ENCODE data around the gene TMEM204.

The TMEM204 gene

GRCh38 chr16:1488054-1488601 is 45.3 kb upstream of the TMEM204 start:
- WGBS (ENCODE audit: extremely low coverage, insufficient coverage, insufficient read length) = no CpG with 5 or more reads among the region's 24 CpGs
- no peak for DNase-seq
- Histone ChIP-seq H4K91ac (ENCODE audit: low read depth, low read length) (no peak overlapping the region), H2AFZ (ENCODE audit: insufficient read depth, low read length, poor library complexity) (no peak overlapping the region), H2AK5ac (ENCODE audit: low read length) (no peak overlapping the region), H3K27me3 (ENCODE audit: insufficient read depth, low read length) (no peaks in the 10 kb centered on the region), H3K79me2 (ENCODE audit: control insufficient read depth, insufficient read depth, low read length, poor library complexity) (no peaks in the 10 kb centered on the region), H3K36me3 (ENCODE audit: control insufficient read depth in 1 of 2, insufficient read depth in 2 of 2, low read length in 2 of 2) (no peaks in the 10 kb centered on the region), H3K79me1 (ENCODE audit: low read length) (peaks cover 5% of the 10 kb centered on the region), H3K9ac (ENCODE audit: low read length) (no peak overlapping the region), H3K4me3 (ENCODE audit: low read depth, low read length) (no peak overlapping the region), H3K4me2 (ENCODE audit: low read length) (no peak overlapping the region), H3K27ac (ENCODE audit: low read depth, low read length) (no peak overlapping the region), H3K18ac (ENCODE audit: low read length) (no peak overlapping the region), H3K4me1 (ENCODE audit: control insufficient read depth in 1 of 2, insufficient read depth in 2 of 2, low read length in 2 of 2) (peaks cover 5 to 6% of the 10 kb centered on the region in 2 experiments), H2BK120ac (ENCODE audit: insufficient read depth, low read length, poor library complexity) (no peak overlapping the region), H2BK12ac (ENCODE audit: low read length) (no peak overlapping the region), H4K8ac (ENCODE audit: low read depth, low read length) (no peak overlapping the region), H2BK5ac (ENCODE audit: low read depth, low read length, poor library complexity) (no peak overlapping the region), H3K23ac (ENCODE audit: low read length) (no peak overlapping the region), H3K9me3 (ENCODE audit: insufficient read depth, low read depth, low read length) (no peaks in the 10 kb centered on the region), H3K4ac (ENCODE audit: low read depth, low read length) (no peak overlapping the region), H4K12ac (ENCODE audit: low read depth, low read length) (no peak overlapping the region), H3K14ac (ENCODE audit: low read length) (no peak overlapping the region)

- Histone ChIP-seq H3K4ac (ENCODE audit: low read depth, low read length) (no peak within 1 kb of the TSS), H3K14ac (ENCODE audit: low read length) (no peak within 1 kb of the TSS), H3K23ac (ENCODE audit: low read length) (no peak within 1 kb of the TSS), H3K27me3 (ENCODE audit: insufficient read depth, low read length) (no peaks in the 10 kb centered on the region), H3K18ac (ENCODE audit: low read length) (no peak within 1 kb of the TSS), H2AFZ (ENCODE audit: insufficient read depth, low read length, poor library complexity) (no peak within 1 kb of the TSS), H2BK5ac (ENCODE audit: low read depth, low read length, poor library complexity) (no peak within 1 kb of the TSS), H3K79me2 (ENCODE audit: control insufficient read depth, insufficient read depth, low read length, poor library complexity) (peaks cover under 1% of the 10 kb centered on the region), H3K9me3 (ENCODE audit: insufficient read depth, low read depth, low read length) (no peaks in the 10 kb centered on the region), H2BK12ac (ENCODE audit: low read length) (no peak within 1 kb of the TSS), H4K12ac (ENCODE audit: low read depth, low read length) (no peak within 1 kb of the TSS), H4K91ac (ENCODE audit: low read depth, low read length) (no peak within 1 kb of the TSS), H4K8ac (ENCODE audit: low read depth, low read length) (no peak within 1 kb of the TSS), H3K79me1 (ENCODE audit: low read length) (peaks cover 9% of the 10 kb centered on the region), H3K4me1 (ENCODE audit: control insufficient read depth in 1 of 2, insufficient read depth in 2 of 2, low read length in 2 of 2) (peaks cover 5 to 6% of the 10 kb centered on the region in 2 experiments), H3K4me2 (ENCODE audit: low read length) (no peak within 1 kb of the TSS), H3K36me3 (ENCODE audit: control insufficient read depth in 1 of 2, insufficient read depth in 2 of 2, low read length in 2 of 2) (no peaks in the 10 kb centered on the region), H3K27ac (ENCODE audit: low read depth, low read length) (no peak within 1 kb of the TSS), H3K9ac (ENCODE audit: low read length) (no peak within 1 kb of the TSS), H2BK120ac (ENCODE audit: insufficient read depth, low read length, poor library complexity) (no peak within 1 kb of the TSS), H3K4me3 (ENCODE audit: low read depth, low read length) (no peak within 1 kb of the TSS), H2AK5ac (ENCODE audit: low read length) (no peak within 1 kb of the TSS)
- no peak for DNase-seq
- WGBS (ENCODE audit: extremely low coverage, insufficient coverage, insufficient read length) = no CpG with 5 or more reads among the region's 19 CpGs
Observed at GRCh38 chr16:1488619-1489018, 44.8 kb upstream of the TMEM204 start, which contains the start of gene PTX4. PTX4 (minus strand) TSS chr16:1488944; CDS start chr16:1488909, 35 bp downstream.

- Histone ChIP-seq H3K4me3 (ENCODE audit: low read depth, low read length) (no peak overlapping the region), H3K27ac (ENCODE audit: low read depth, low read length) (no peak overlapping the region), H3K79me2 (ENCODE audit: control insufficient read depth, insufficient read depth, low read length, poor library complexity) (peaks cover 5% of the 10 kb centered on the region), H3K4me2 (ENCODE audit: low read length) (no peak overlapping the region), H3K14ac (ENCODE audit: low read length) (no peak overlapping the region), H4K12ac (ENCODE audit: low read depth, low read length) (no peak overlapping the region), H4K8ac (ENCODE audit: low read depth, low read length) (no peak overlapping the region), H4K91ac (ENCODE audit: low read depth, low read length) (no peak overlapping the region), H3K27me3 (ENCODE audit: insufficient read depth, low read length) (no peaks in the 10 kb centered on the region), H3K18ac (ENCODE audit: low read length) (no peak overlapping the region), H3K23ac (ENCODE audit: low read length) (no peak overlapping the region), H2BK5ac (ENCODE audit: low read depth, low read length, poor library complexity) (no peak overlapping the region), H3K4me1 (ENCODE audit: control insufficient read depth in 1 of 2, insufficient read depth in 2 of 2, low read length in 2 of 2) (peaks cover 8 to 10% of the 10 kb centered on the region in 2 experiments), H3K36me3 (ENCODE audit: control insufficient read depth in 1 of 2, insufficient read depth in 2 of 2, low read length in 2 of 2) (no peaks in the 10 kb centered on the region), H2BK120ac (ENCODE audit: insufficient read depth, low read length, poor library complexity) (no peak overlapping the region), H2AFZ (ENCODE audit: insufficient read depth, low read length, poor library complexity) (no peak overlapping the region), H3K79me1 (ENCODE audit: low read length) (peaks cover 10% of the 10 kb centered on the region), H3K4ac (ENCODE audit: low read depth, low read length) (no peak overlapping the region), H3K9me3 (ENCODE audit: insufficient read depth, low read depth, low read length) (no peaks in the 10 kb centered on the region), H3K9ac (ENCODE audit: low read length) (no peak overlapping the region), H2BK12ac (ENCODE audit: low read length) (no peak overlapping the region), H2AK5ac (ENCODE audit: low read length) (no peak overlapping the region)
- WGBS (ENCODE audit: extremely low coverage, insufficient coverage, insufficient read length) = no CpG with 5 or more reads among the region's 12 CpGs
- DNase-seq = no peak
Observed at GRCh38 chr16:1489077-1489476, 44.4 kb upstream of the TMEM204 start.

GRCh38 chr16:1491327-1491726 is 42.1 kb upstream of the TMEM204 start:
- H4K91ac ChIP-seq (ENCODE audit: low read depth, low read length) = no peak overlapping the region
- no peaks in the 10 kb centered on the region for H3K9me3 ChIP-seq (ENCODE audit: insufficient read depth, low read depth, low read length)
- no peak overlapping the region for H3K27ac ChIP-seq (ENCODE audit: low read depth, low read length)
- H3K4me1 ChIP-seq (ENCODE audit: control insufficient read depth in 1 of 2, insufficient read depth in 2 of 2, low read length in 2 of 2) = peaks cover 10 to 13% of the 10 kb centered on the region in 2 experiments
- H3K36me3 ChIP-seq (ENCODE audit: control insufficient read depth in 1 of 2, insufficient read depth in 2 of 2, low read length in 2 of 2) = peaks cover 20 to 22% of the 10 kb centered on the region in 2 experiments
- H2BK5ac ChIP-seq (ENCODE audit: low read depth, low read length, poor library complexity) = no peak overlapping the region
- H2BK120ac ChIP-seq (ENCODE audit: insufficient read depth, low read length, poor library complexity) = no peak overlapping the region
- no peak overlapping the region for H2AK5ac ChIP-seq (ENCODE audit: low read length)
- no peak overlapping the region for H4K12ac ChIP-seq (ENCODE audit: low read depth, low read length)
- no peak overlapping the region for H3K18ac ChIP-seq (ENCODE audit: low read length)
- H3K14ac ChIP-seq (ENCODE audit: low read length) = no peak overlapping the region
- DNase-seq = no peak
- no peaks in the 10 kb centered on the region for H3K27me3 ChIP-seq (ENCODE audit: insufficient read depth, low read length)
- no CpG with 5 or more reads among the region's 12 CpGs for WGBS (ENCODE audit: extremely low coverage, insufficient coverage, insufficient read length)
- no peak overlapping the region for H2BK12ac ChIP-seq (ENCODE audit: low read length)
- H3K23ac ChIP-seq (ENCODE audit: low read length) = no peak overlapping the region
- no peak overlapping the region for H3K9ac ChIP-seq (ENCODE audit: low read length)
- H3K4ac ChIP-seq (ENCODE audit: low read depth, low read length) = no peak overlapping the region
- H3K79me1 ChIP-seq (ENCODE audit: low read length) = peaks cover 10% of the 10 kb centered on the region
- no peak overlapping the region for H4K8ac ChIP-seq (ENCODE audit: low read depth, low read length)
- no peak overlapping the region for H2AFZ ChIP-seq (ENCODE audit: insufficient read depth, low read length, poor library complexity)
- H3K4me2 ChIP-seq (ENCODE audit: low read length) = no peak overlapping the region
- H3K4me3 ChIP-seq (ENCODE audit: low read depth, low read length) = no peak overlapping the region
- H3K79me2 ChIP-seq (ENCODE audit: control insufficient read depth, insufficient read depth, low read length, poor library complexity) = peaks cover 6% of the 10 kb centered on the region

All from trophoblast cell (in vitro differentiated cells and primary cell).